ENCODE data around the gene NFU1. TPM values are rescaled to one million over a fixed set of nuclear protein-coding genes. Genes with fewer than 3 reads are reported as not detected.

Gene NFU1
- total and polyA plus RNA-seq, 2 of the 8 experiments (the other 6 are each of a cell fraction or from before 2014, with no cell fraction given), result 18.4 to 45.5 TPM

DNA sequence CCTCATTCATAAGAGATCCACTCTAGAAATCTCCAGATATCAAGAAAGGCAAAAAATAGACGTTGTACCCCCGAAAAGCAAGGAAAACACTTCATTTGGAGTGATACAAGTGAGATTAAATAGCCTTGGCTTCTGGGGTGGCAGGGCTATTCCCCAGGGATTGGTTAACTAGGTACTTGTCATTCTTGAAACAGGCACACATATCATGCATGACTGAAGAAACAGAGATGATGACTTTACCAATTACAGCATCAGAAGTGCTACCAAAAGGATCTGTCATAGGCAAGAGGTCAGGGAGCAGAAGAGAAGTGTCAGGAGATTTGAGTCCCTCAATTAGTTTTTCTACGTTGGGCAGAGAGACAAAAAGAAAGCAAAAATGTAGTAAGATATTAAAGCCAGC, 45.2 kb upstream of the NFU1 start:
- H3K4me2 ChIP-seq (ENCODE audit: insufficient read depth in 1 of 2, low read depth in 2 of 2, low read length in 2 of 2), result no peak overlapping the region
- no peak overlapping the region for H3K14ac ChIP-seq (ENCODE audit: insufficient read length)
- H3K56ac ChIP-seq (replicated peaks; ENCODE audit: insufficient read length, low read depth, low read length), result no peak overlapping the region
- no peak overlapping the region for H3K4me3 ChIP-seq (ENCODE audit: extremely low read depth in 1 of 4, insufficient read depth in 2 of 4, low read depth in 3 of 4, low read length in 4 of 4)
- no peaks in the 10 kb centered on the region for H3K4me1 ChIP-seq (replicated peaks in 1 of 4; ENCODE audit: control insufficient read depth in 3 of 4, insufficient read depth in 4 of 4, low read length in 3 of 4)
- no peak overlapping the region for H4K5ac ChIP-seq (ENCODE audit: insufficient read length, low read depth, low read length)
- DNase-seq (ENCODE audit: low read depth in 1 of 2, low spot score in 2 of 2), result no peak
- POLR2A ChIA-PET (ENCODE audit: partially characterized antibody), result no interaction called here
- no peak overlapping the region for H2BK12ac ChIP-seq (ENCODE audit: low read depth, low read length)
- H3K9me3 ChIP-seq (ENCODE audit: insufficient read depth in 2 of 2, low read depth in 1 of 2, low read length in 1 of 2), result no peaks in the 10 kb centered on the region
- H3K36me3 ChIP-seq (ENCODE audit: control insufficient read depth in 2 of 4, insufficient read depth in 4 of 4, low read length in 3 of 4), result no peaks in the 10 kb centered on the region
- 93% methylated on average over 3 of the region's 3 CpGs; no CpG with 5 or more reads in 1 of the 2 experiments for WGBS, 2 experiments (ENCODE audit: extremely low coverage in 1 of 2, insufficient coverage in 1 of 2, insufficient read length in 1 of 2, insufficient replicate concordance in 2 of 2, low coverage in 1 of 2, low lambda C conversion rate in 2 of 2, missing lambda C conversion rate in 1 of 2)
- no peak overlapping the region for H3K27ac ChIP-seq (ENCODE audit: low read depth, low read length)
- no peaks in the 10 kb centered on the region for H3K79me2 ChIP-seq (ENCODE audit: control insufficient read depth in 1 of 2, insufficient read depth in 2 of 2, low read length in 2 of 2)
- H4K20me1 ChIP-seq (replicated peaks in 1 of 2; ENCODE audit: control insufficient read depth in 1 of 2, insufficient read depth in 2 of 2, low read length in 2 of 2), result no peaks in the 10 kb centered on the region
- H4K91ac ChIP-seq (replicated peaks; ENCODE audit: insufficient read length, low read length), result no peak overlapping the region
- H2BK5ac ChIP-seq (ENCODE audit: low read depth, low read length), result no peak overlapping the region
- no peaks in the 10 kb centered on the region for H3K79me1 ChIP-seq (ENCODE audit: low read depth, low read length)
- no peaks in the 10 kb centered on the region for H3K23me2 ChIP-seq (ENCODE audit: low read depth, low read length)
- no peak overlapping the region for H2BK15ac ChIP-seq (ENCODE audit: low read length)
- no peak overlapping the region for H3K4ac ChIP-seq (replicated peaks; ENCODE audit: insufficient read length, low read depth, low read length)
- no peak overlapping the region for H3K9ac ChIP-seq (replicated peaks in 1 of 4; ENCODE audit: extremely low read depth in 1 of 4, low read depth in 3 of 4, low read length in 3 of 4)
- no peak overlapping the region for H4K8ac ChIP-seq (ENCODE audit: extremely low read depth, insufficient read depth, low read length)
- FAIRE-seq, result no peak
- H2AK5ac ChIP-seq (ENCODE audit: low read depth, low read length), result no peak overlapping the region
- CTCF ChIA-PET (ENCODE audit: partially characterized antibody), result no interaction called here
- no peak overlapping the region for H3K18ac ChIP-seq (ENCODE audit: extremely low read depth, low read length)
- no peaks in the 10 kb centered on the region for H3K27me3 ChIP-seq (replicated peaks in 1 of 4; ENCODE audit: control insufficient read depth in 3 of 4, extremely low read depth in 1 of 4, insufficient read depth in 3 of 4, low read length in 3 of 4)
- no peak overlapping the region for H3K23ac ChIP-seq (ENCODE audit: insufficient read length)
- H2AFZ ChIP-seq (ENCODE audit: low read length), result no peak overlapping the region
- no peak overlapping the region for H2BK120ac ChIP-seq (replicated peaks; ENCODE audit: low read depth, low read length)
- no peak overlapping the region for H2BK20ac ChIP-seq (ENCODE audit: low read length)
- TF ChIP-seq RBBP5 (IDR thresholded peaks at IDR 0.05; ENCODE audit: borderline replicate concordance, low read depth, low read length) (no peak), EZH2 (IDR thresholded peaks at IDR 0.05; ENCODE audit: low read depth, low read length, severe bottlenecking) (no peak), NANOG (IDR thresholded peaks at IDR 0.05; ENCODE audit: insufficient read depth, low read depth, low read length, poor library complexity, severe bottlenecking) (no peak), CTBP2 (IDR thresholded peaks at IDR 0.05; ENCODE audit: borderline replicate concordance, insufficient read depth, insufficient read length, low read length) (no peak), SUZ12 (IDR thresholded peaks at IDR 0.05; ENCODE audit: low read length) (no peak), CREB1 (IDR thresholded peaks at IDR 0.05) (no peak), KDM5A (IDR thresholded peaks at IDR 0.05; ENCODE audit: low read length) (no peak), CEBPB (IDR thresholded peaks at IDR 0.05; ENCODE audit: low read depth, low read length) (no peak), RAD21 (IDR thresholded peaks at IDR 0.05 in 1 of 2, conservative IDR thresholded peaks at IDR 0.05 in 1 of 2; ENCODE audit: low read depth in 2 of 2, low read length in 2 of 2) (no peak), BCL11A (IDR thresholded peaks at IDR 0.05; ENCODE audit: low read depth in 2 of 2, low read length in 2 of 2) (no peak), SIN3A (conservative IDR thresholded peaks at IDR 0.05 in 1 of 2, IDR thresholded peaks at IDR 0.05 in 1 of 2; ENCODE audit: low read depth in 1 of 2, low read length in 2 of 2) (no peak), GTF2F1 (IDR thresholded peaks at IDR 0.05; ENCODE audit: borderline replicate concordance, low read depth, low read length) (no peak)
- TF ChIP-seq, protein P1, sequence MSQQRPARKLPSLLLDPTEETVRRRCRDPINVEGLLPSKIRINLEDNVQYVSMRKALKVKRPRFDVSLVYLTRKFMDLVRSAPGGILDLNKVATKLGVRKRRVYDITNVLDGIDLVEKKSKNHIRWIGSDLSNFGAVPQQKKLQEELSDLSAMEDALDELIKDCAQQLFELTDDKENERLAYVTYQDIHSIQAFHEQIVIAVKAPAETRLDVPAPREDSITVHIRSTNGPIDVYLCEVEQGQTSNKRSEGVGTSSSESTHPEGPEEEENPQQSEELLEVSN (IDR thresholded peaks at IDR 0.05), result no peak
